Adrenal gland (tissue), 5 donors: ENCODE data around the gene NDEL1.

Experiments
- POLR2A ChIP-seq, 2 donors: fragments of 450-650 bp; IDR thresholded peaks; one replicate each; pipeline ENCODE4 v1.6.1; 2017; ENCODE audit warnings: antibody characterized with exemption in 2 of 2, mild to moderate bottlenecking in 2 of 2, moderate library complexity in 1 of 2
- TF ChIP-seq, protein P1 (sequence below), 6 experiments: fragments of 450-650 bp in 4 of 6; fragments of 200-600 bp in 2 of 6; sonication (generic) in 1 of 6; IDR thresholded peaks; 1 replicate in 5 of 6; 2 replicates in 1 of 6; pipeline versions ENCODE4 v1.5.1 to v1.8.0; 2016 to 2021; ENCODE audit warnings: antibody characterized with exemption in 6 of 6, mild to moderate bottlenecking in 2 of 6, moderate library complexity in 1 of 6
- donor health status: DM: no; HTN: no; CAD: no.

DNA sequence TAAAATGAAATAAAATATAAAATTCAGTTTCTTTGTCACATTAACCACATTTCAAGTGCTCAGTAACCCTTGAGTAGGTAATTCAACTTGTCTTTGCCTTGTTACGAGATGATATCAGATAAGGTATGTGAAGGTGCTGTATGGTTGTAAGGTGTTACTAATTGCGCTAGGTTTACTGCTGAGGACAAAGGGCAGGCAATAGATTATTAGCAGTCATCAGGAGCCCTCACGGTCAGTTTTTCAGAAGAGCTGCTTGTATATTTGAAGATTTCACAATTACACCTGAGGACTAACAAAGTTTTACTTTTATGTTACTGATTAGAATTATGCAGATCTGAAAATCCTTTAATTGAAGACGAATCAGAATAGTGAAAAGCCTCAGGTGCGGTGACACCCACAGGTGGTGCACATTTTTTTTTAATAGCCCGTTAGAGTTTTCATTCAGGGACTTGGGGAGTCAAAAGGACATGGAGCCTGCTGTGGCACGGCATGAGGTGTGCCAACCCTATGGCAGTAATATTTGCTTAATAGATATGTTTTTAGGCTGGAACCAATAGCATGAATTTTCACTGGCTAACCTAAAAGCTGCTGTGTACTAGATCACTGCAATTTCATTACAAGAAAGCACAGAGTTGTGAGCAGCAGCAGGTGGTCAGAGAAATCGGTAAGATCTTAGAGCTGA is 16.4 kb downstream of the NDEL1 start:
- TF ChIP-seq, protein P1, sequence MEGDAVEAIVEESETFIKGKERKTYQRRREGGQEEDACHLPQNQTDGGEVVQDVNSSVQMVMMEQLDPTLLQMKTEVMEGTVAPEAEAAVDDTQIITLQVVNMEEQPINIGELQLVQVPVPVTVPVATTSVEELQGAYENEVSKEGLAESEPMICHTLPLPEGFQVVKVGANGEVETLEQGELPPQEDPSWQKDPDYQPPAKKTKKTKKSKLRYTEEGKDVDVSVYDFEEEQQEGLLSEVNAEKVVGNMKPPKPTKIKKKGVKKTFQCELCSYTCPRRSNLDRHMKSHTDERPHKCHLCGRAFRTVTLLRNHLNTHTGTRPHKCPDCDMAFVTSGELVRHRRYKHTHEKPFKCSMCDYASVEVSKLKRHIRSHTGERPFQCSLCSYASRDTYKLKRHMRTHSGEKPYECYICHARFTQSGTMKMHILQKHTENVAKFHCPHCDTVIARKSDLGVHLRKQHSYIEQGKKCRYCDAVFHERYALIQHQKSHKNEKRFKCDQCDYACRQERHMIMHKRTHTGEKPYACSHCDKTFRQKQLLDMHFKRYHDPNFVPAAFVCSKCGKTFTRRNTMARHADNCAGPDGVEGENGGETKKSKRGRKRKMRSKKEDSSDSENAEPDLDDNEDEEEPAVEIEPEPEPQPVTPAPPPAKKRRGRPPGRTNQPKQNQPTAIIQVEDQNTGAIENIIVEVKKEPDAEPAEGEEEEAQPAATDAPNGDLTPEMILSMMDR (IDR thresholded peaks at IDR 0.05) = no peak
- TF ChIP-seq POLR2A (IDR thresholded peaks at IDR 0.05) = no peak
